MV-4-11 (cell line): ENCODE results near the gene OR4F6.
"Not testable (repeated sequence)": the region's sequence is repeated elsewhere in the genome, so short reads cannot be mapped to it uniquely, and the experiment has no call there.

Source experiments
- DNase-seq: peaks from one replicate; lab custom pipeline; 2025; lab: John Stamatoyannopoulos, UW

OR4F6 gene

DNA sequence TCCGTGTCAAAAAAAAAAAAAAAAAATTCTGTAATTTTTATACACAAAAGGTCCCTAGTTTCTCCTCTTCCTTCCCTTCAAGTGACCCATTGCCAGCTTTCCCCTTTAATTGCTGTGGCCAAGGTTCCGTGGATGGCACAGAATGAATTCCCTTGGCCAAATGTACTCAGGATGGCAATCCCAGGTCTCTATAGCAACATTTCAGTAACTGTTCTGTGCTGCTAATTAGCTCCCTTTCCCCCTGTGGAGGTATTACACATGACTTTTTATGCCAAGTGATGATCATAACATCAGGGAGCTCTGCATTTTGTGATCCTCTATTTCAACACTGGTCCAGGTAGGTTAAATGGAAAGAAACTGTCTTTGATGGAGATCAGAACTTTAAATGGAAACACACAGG lies at the start of gene OR4F6:
OR4F6 (plus strand) TSS at position 301 of the 400 bp plus-strand sequence. CDS start 2,211 bp downstream, outside the sequence.
- DNase-seq: no peak

GRCh38 chr15:101764669-101765339 lies 38.5 kb upstream of the OR4F6 start:
- DNase-seq: not testable (repeated sequence)

DNA sequence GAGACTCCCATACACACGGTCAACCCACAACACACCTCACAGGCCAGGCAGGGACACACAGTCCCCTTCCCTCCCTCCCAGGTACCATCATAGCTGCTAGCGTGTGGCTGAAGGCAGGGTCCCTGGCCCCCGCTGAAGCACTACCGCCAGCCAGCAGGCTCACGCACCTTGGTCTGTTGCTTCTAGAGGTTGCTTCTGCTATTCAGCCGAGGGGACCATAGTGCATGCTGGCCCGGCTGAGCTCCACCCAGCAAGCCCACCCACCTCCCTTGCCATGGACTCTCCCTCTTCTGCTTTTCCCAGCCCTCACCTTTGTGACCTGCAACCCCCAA lies 38.0 kb upstream of the OR4F6 start:
- not testable (repeated sequence) for DNase-seq

DNA sequence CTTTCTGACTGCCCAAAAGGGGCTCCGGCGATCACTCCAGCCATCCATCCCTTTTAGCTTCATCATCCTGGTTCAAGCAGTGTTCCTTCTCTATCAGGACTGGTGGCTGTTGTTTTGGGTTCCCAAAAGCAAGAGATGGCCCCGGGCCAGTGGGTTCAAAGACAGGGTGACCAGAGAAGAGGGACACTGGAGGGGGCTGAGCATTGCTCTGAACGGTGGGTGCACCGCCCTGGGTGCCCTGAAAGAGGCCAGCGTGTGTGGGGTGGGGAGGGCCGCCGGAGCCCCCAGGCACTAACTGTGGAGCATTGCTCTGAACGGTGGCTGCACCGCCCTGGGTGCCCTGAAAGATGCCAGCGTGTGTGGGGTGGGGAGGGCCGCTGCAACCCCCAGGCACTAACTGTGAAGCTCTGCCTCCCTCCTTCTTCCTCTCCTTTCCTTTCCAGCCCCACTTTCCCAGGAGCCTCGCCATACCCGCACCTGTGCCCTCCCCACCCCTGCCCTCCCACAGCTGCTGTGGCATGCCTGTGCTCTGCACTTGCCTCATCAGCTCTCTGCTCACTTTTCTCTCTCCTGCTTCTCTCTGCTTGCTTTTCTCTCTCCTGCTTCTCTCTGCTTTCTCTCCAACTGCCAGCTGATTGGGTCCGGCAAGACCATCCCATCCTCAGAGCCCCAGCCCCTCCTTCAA lies 37.4 kb upstream of the OR4F6 start:
- no peak for DNase-seq

DNA sequence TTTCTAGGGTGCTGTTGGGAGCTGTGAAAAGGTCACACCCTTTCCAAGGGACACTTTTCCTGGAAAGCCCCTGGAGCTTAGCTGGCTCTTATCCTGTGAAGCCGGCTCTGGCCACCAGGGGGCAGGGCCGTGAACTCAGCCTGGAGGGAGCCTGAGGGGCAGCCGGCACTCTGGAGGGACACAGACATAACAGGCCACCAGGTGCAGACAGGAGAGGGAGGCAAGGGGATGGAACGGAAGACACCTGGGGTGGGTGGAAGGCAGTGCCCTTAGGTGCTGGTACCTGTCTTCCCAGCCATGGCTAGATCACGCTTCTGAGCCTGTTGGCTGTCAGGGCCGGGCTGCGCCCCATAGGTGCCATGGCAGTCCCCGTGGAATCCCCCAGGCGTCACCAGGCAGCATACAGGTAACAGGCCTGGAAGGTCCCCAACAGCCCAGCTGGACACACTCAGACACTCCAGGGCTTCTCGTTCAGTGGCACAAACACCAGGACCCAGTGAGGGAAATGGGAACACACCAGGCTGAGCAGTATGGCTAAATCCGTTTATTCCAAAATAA lies 36.1 kb upstream of the OR4F6 start:
- not testable (repeated sequence) for DNase-seq

DNA sequence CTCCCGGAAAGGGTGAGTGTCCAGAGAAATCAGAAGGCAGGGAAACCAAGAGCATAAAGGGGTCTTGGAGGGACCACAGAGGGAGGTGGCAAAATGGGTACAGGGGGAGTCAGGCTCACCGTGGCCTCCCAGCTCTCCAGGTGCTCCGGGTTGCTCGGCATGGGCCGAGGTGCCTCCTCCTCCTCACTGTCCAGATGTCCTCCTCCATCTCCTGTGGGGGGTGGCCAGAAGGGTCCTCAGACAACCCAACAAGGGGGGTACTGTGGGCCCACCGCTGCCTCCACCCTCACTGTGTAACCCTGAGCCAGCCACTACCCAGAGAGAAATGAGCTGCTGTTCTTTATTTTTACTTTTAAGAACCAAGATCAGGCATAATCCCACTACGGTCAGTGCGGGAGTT lies 30.4 kb upstream of the OR4F6 start:
- DNase-seq: no peak

GRCh38 chr15:101773496-101774100 lies 29.7 kb upstream of the OR4F6 start:
- no peak for DNase-seq

- no peak for DNase-seq
Measured at GRCh38 chr15:101775136-101775535, 28.2 kb upstream of the OR4F6 start.

DNA sequence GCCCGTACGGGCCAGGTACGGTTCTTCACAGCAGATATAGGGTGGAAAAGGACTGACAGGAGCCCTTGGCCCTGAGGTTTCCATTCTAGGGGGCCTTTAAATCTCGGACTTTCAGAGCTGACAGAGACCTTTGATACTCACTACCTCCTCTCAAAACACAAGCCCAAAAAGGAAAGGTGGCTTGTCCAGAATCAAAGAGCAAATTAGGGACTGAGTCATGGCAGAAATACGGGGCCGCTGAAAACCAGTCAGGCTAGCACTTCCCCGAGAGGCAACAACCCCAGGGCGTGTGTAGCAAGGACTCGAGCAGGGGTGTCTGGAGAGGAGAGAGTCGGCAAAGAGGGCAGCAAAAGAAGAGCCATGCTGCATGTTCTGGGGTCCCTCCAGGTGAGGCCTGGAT lies 24.7 kb upstream of the OR4F6 start:
- DNase-seq: not testable (repeated sequence)

GRCh38 chr15:101780225-101780624 lies 23.1 kb upstream of the OR4F6 start:
- DNase-seq: not testable (repeated sequence)

DNA sequence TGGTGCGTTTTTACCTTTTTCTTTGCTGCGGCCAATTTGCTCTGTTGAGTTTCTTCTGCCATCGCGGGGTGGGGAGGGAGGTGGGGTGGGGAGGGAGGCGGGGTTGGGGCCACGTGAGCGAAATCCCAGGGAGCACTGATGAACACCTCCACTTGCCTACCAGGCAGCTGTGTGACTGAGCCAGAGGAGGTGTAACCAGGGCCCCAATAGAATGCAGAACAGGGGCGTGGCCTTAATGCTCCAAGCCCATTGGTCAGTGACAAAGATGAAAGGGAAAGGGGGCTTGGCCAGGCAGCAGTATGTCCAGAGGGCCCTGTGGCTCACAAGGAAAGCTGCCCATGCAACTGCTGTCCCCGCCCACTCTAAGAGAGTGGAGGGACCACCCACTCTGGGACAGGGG lies 21.4 kb upstream of the OR4F6 start:
- no peak for DNase-seq

GRCh38 chr15:101784644-101785043 lies 18.7 kb upstream of the OR4F6 start:
- DNase-seq: no peak

DNA sequence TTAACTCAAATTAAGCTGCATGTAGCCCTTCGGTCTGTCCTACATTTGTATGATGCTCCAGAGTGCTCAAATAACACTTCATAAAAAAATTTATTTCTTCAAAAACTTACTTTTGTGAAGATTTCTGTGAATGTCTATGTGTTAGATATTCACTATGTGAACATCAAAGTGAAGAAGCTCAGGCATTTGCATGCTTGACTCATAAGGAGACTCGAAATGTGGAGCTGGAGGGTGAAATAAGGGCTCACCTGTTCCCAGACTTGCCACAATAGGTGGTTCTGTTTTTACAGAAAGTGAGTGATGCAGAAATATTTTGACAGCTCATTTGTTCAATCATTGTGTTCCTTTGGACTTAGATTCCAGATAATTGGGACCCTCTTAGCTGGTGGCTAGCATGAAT lies 16.9 kb upstream of the OR4F6 start:
- not testable (repeated sequence) for DNase-seq

GRCh38 chr15:101788001-101788400 lies 15.3 kb upstream of the OR4F6 start:
- DNase-seq: not testable (repeated sequence)

GRCh38 chr15:101788503-101789269 lies 14.6 kb upstream of the OR4F6 start:
- DNase-seq: not testable (repeated sequence)

DNA sequence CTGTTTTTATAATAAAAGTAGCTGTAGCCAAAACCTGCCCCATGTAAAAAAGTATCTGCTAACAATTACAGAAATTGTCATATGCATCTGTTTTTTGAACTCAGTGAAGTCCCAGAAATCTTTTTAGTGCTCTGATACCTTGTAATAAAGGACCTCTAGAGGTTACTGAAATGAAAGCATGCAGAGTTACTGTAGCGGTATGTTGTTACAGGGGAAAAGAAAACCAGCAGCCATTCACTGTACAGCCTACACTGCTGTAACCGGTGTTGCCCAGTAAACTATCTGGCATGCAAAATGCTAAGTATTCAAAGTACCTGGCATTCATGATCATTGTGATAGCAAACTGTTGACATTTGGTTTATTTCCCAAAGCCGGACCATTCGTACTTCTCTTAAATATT lies 12.6 kb upstream of the OR4F6 start:
- DNase-seq: not testable (repeated sequence)

DNA sequence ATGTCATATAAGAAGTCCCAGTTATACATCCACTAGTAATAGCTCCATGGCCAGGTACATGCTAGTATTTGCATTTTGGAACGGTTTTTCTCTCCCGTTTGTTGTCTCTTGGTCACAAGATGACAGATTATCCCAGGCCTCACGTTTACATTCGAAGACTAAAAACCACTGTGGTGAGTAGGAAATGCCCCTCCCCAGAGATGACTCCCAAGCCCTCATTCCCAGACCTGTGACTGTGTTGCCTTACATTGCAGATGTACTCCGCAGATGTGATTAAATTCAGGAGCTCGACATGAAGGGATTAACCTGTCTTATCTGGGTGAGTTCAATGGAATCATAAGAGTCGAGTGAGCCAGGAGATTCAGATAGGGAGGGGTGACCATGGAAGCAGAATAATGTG lies 9.3 kb upstream of the OR4F6 start:
- not testable (repeated sequence) for DNase-seq

DNA sequence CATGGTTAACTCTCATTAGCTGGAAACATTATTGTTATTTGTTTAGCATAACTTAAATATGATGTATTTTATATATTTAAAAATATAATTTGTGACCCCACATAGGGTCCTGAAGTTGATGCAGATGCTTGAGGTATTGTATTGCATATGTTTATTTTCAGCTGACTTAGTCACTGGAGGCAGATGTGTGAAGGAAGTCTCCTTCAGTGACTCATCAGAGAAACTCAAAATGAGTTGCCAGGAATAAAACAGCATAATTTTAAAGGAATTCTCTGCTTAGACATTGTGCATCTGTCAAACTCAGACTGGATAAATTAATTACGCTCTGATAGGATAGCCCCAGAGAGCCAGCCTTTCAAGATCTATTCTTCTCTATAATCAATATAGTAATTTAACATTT lies 7.9 kb upstream of the OR4F6 start:
- no peak for DNase-seq

DNA sequence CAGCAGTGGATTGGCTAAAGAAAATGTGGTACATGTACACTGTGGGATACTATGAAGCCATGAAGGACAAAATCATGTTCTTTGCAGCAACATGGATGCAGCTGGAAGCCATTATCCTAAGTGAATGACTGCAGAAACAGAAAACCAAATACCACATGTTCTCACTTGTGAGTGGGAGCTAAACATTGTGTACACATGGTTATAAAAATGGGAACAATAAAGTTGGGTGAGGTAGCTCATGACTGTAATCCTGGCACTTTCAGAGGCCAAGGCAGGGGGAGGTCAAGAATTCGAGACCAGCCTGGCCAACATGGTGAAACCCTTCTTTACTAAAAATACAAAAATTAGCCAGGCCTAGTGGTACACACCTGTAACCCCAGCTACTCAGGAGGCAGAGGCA lies 3.6 kb upstream of the OR4F6 start:
- no peak for DNase-seq

GRCh38 chr15:101801048-101801447 lies 2.3 kb upstream of the OR4F6 start:
- no peak for DNase-seq

GRCh38 chr15:101803676-101804075 lies 367 bp downstream of the OR4F6 start:
- no peak for DNase-seq

- DNase-seq: no peak
Measured at GRCh38 chr15:101804375-101804774, 1.1 kb downstream of the OR4F6 start.
